Mesenchymal stem cell (in vitro differentiated cells and primary cell): ENCODE results near the gene COQ8A.

Source experiments
- DNase-seq: peaks from one replicate; pipeline ENCODE4 v3.0.0-alpha.2; 2013
- H2AFZ ChIP-seq: one replicate; pipeline ENCODE4 v1.6.1; 2013; ENCODE audit warnings: low read depth, mild to moderate bottlenecking, control low read depth, inconsistent platforms, low read length, moderate library complexity
- H2AK5ac ChIP-seq: 2 replicates; pipeline ENCODE4 v1.6.1; 2013; ENCODE audit warnings: low read length, moderate library complexity, mild to moderate bottlenecking, inconsistent platforms; ENCODE audit not compliant: severe bottlenecking
- H2BK120ac ChIP-seq: one replicate; pipeline ENCODE4 v1.6.1; 2013; ENCODE audit warnings: low read depth, mild to moderate bottlenecking, inconsistent platforms, low read length, moderate library complexity
- H2BK12ac ChIP-seq, 2 experiments: one replicate each; pipeline ENCODE4 v1.6.1; 2013; ENCODE audit warnings: inconsistent platforms in 2 of 2, low read length in 2 of 2, mild to moderate bottlenecking in 2 of 2, moderate library complexity in 2 of 2, control low read depth in 1 of 2
- H2BK15ac ChIP-seq: one replicate; pipeline ENCODE4 v1.6.1; 2013; ENCODE audit warnings: mild to moderate bottlenecking, low read depth, inconsistent platforms; ENCODE audit not compliant: poor library complexity, severe bottlenecking
- H2BK5ac ChIP-seq: 2 replicates; pipeline ENCODE4 v1.6.1; 2013; ENCODE audit warnings: low read depth, mild to moderate bottlenecking, low read length, control low read depth, inconsistent platforms; ENCODE audit not compliant: poor library complexity, severe bottlenecking
- H3K14ac ChIP-seq, 2 experiments: one replicate each; pipeline ENCODE4 v1.6.1; 2013; ENCODE audit warnings: inconsistent platforms in 2 of 2, low read length in 2 of 2, control low read depth in 1 of 2, mild to moderate bottlenecking in 1 of 2, moderate library complexity in 1 of 2
- H3K18ac ChIP-seq, 2 experiments: one replicate each; pipeline ENCODE4 v1.6.1; 2013; ENCODE audit warnings: inconsistent platforms in 2 of 2, low read length in 2 of 2, control low read depth in 1 of 2, low read depth in 1 of 2, mild to moderate bottlenecking in 1 of 2
- H3K23ac ChIP-seq, 2 experiments: one replicate each; pipeline ENCODE4 v1.6.1; 2013; ENCODE audit warnings: inconsistent platforms in 2 of 2, low read length in 2 of 2, mild to moderate bottlenecking in 2 of 2, moderate library complexity in 2 of 2, control low read depth in 1 of 2
- H3K27ac ChIP-seq: 2 replicates; pipeline ENCODE4 v1.5.1; 2013; ENCODE audit warnings: mild to moderate bottlenecking, moderate library complexity, low read length, control low read depth, inconsistent platforms; ENCODE audit not compliant: poor library complexity, severe bottlenecking
- H3K27me3 ChIP-seq, 2 experiments: 2 replicates each; pipeline versions ENCODE4 v1.6.1 to v1.7.0; 2013; ENCODE audit warnings: low read length in 2 of 2, mild to moderate bottlenecking in 2 of 2, moderate library complexity in 2 of 2, control low read depth in 1 of 2, inconsistent platforms in 1 of 2; ENCODE audit not compliant: control insufficient read depth in 1 of 2, insufficient read depth in 1 of 2
- H3K36me3 ChIP-seq, 2 experiments: 2 replicates each; pipeline versions ENCODE4 v1.6.1 to v1.7.0; 2013; ENCODE audit warnings: low read length in 2 of 2, control low read depth in 1 of 2, inconsistent platforms in 1 of 2, low read depth in 1 of 2, mild to moderate bottlenecking in 1 of 2; ENCODE audit not compliant: insufficient read depth in 2 of 2, control insufficient read depth in 1 of 2
- H3K4ac ChIP-seq, 2 experiments: one replicate each; pipeline ENCODE4 v1.6.1; 2013; ENCODE audit warnings: inconsistent platforms in 2 of 2, low read length in 2 of 2, mild to moderate bottlenecking in 2 of 2, moderate library complexity in 2 of 2, control low read depth in 1 of 2, low read depth in 1 of 2
- H3K4me1 ChIP-seq: 2 replicates; pipeline ENCODE4 v1.6.1; 2013; ENCODE audit warnings: low read depth, low read length, control low read depth; ENCODE audit not compliant: control insufficient read depth, insufficient read depth
- H3K4me2 ChIP-seq: 2 replicates; pipeline ENCODE4 v1.6.1; 2013; ENCODE audit warnings: low read length, mild to moderate bottlenecking, inconsistent platforms; ENCODE audit not compliant: poor library complexity, severe bottlenecking
- H3K4me3 ChIP-seq, 2 experiments: 2 replicates each; pipeline versions ENCODE4 v1.5.1 to v1.7.0; 2013; ENCODE audit warnings: low read length in 2 of 2, mild to moderate bottlenecking in 2 of 2, control low read depth in 1 of 2, low read depth in 1 of 2; ENCODE audit not compliant: insufficient read depth in 1 of 2
- H3K79me1 ChIP-seq: replicated peaks from 2 replicates; pipeline ENCODE4 v1.6.1; 2013; ENCODE audit warnings: mild to moderate bottlenecking, control low read depth, low read length, inconsistent platforms; ENCODE audit not compliant: poor library complexity, severe bottlenecking
- H3K9ac ChIP-seq: 2 replicates; pipeline ENCODE4 v1.7.0; 2013; ENCODE audit warnings: mild to moderate bottlenecking, low read length, moderate library complexity
- H3K9me3 ChIP-seq: 2 replicates; pipeline ENCODE4 v1.7.0; 2013; ENCODE audit warnings: mild to moderate bottlenecking, low read length; ENCODE audit not compliant: control insufficient read depth
- H4K8ac ChIP-seq: one replicate; pipeline ENCODE4 v1.6.1; 2013; ENCODE audit warnings: inconsistent platforms, mild to moderate bottlenecking, low read length, moderate library complexity
- H4K91ac ChIP-seq: one replicate; pipeline ENCODE4 v1.6.1; 2013; ENCODE audit warnings: mild to moderate bottlenecking, low read length, inconsistent platforms
- WGBS: methylation state at CpG from one replicate; pipeline ENCODE4 v1.1.7; 2013; ENCODE audit warnings: mixed read lengths; 5-methylcytosine and 5-hydroxymethylcytosine counted together

Gene COQ8A

GRCh38 chr1:226979517-226980121 is 39.5 kb downstream of the COQ8A start:
- H3K9me3 ChIP-seq, result no peaks in the 10 kb centered on the region
- H2BK120ac ChIP-seq, result no peak overlapping the region
- H4K8ac ChIP-seq, result no peak overlapping the region
- 90% methylated on average over 12 of the region's 12 CpGs for WGBS
- no peak overlapping the region for H3K4me3 ChIP-seq
- no peak overlapping the region for H2BK12ac ChIP-seq
- H3K14ac ChIP-seq, result no peak overlapping the region
- H2AFZ ChIP-seq, result no peak overlapping the region
- H2BK15ac ChIP-seq, result no peak overlapping the region
- no peak overlapping the region for H3K23ac ChIP-seq
- H3K4me2 ChIP-seq, result no peak overlapping the region
- peaks cover 16 to 38% of the 10 kb centered on the region in 2 experiments for H3K36me3 ChIP-seq
- H2AK5ac ChIP-seq, result no peak overlapping the region
- DNase-seq, result no peak
- no peak overlapping the region for H3K9ac ChIP-seq
- H4K91ac ChIP-seq, result no peak overlapping the region
- H3K4me1 ChIP-seq, result peaks cover 13% of the 10 kb centered on the region
- H3K18ac ChIP-seq, result no peak overlapping the region
- no peak overlapping the region for H3K27ac ChIP-seq
- H3K27me3 ChIP-seq, result no peaks in the 10 kb centered on the region
- H3K4ac ChIP-seq, result no peak overlapping the region
- peaks cover 1% of the 10 kb centered on the region for H3K79me1 ChIP-seq
- H2BK5ac ChIP-seq, result no peak overlapping the region

- no peak overlapping the region for H3K27ac ChIP-seq
- DNase-seq, result no peak
- H3K18ac ChIP-seq, result no peak overlapping the region
- no peak overlapping the region for H2BK5ac ChIP-seq
- H2AK5ac ChIP-seq, result no peak overlapping the region
- H3K4me1 ChIP-seq, result peaks cover 11% of the 10 kb centered on the region
- H3K79me1 ChIP-seq, result peaks cover 1% of the 10 kb centered on the region
- no peak overlapping the region for H4K8ac ChIP-seq
- no peak overlapping the region for H3K4me3 ChIP-seq
- H4K91ac ChIP-seq, result peak overlapping the region; percentile 28
- 98% methylated on average over 4 of the region's 4 CpGs for WGBS
- no peak overlapping the region for H3K14ac ChIP-seq
- no peaks in the 10 kb centered on the region for H3K9me3 ChIP-seq
- no peak overlapping the region for H2BK12ac ChIP-seq
- no peak overlapping the region for H2BK15ac ChIP-seq
- H2BK120ac ChIP-seq, result no peak overlapping the region
- no peak overlapping the region for H3K4ac ChIP-seq
- H3K4me2 ChIP-seq, result no peak overlapping the region
- no peak overlapping the region for H3K9ac ChIP-seq
- H2AFZ ChIP-seq, result no peak overlapping the region
- no peak overlapping the region for H3K23ac ChIP-seq
- H3K36me3 ChIP-seq, result peaks cover 16 to 43% of the 10 kb centered on the region in 2 experiments
- H3K27me3 ChIP-seq, result no peaks in the 10 kb centered on the region
These were observed 40.0 kb downstream of the COQ8A start for GRCh38 chr1:226980122-226980560.

GRCh38 chr1:226980565-226981385 is 40.7 kb downstream of the COQ8A start:
- Histone ChIP-seq H2AFZ (no peak overlapping the region), H3K23ac (no peak overlapping the region), H3K79me1 (peaks cover 1% of the 10 kb centered on the region), H3K4me1 (peaks cover 8% of the 10 kb centered on the region), H4K91ac (no peak overlapping the region), H2BK12ac (no peak overlapping the region), H3K4me3 (no peak overlapping the region), H2BK15ac (no peak overlapping the region), H3K4ac (no peak overlapping the region), H3K27ac (no peak overlapping the region), H2AK5ac (no peak overlapping the region), H3K4me2 (no peak overlapping the region), H4K8ac (no peak overlapping the region), H3K18ac (no peak overlapping the region), H3K9ac (no peak overlapping the region), H2BK5ac (no peak overlapping the region), H2BK120ac (no peak overlapping the region), H3K36me3 (peaks cover 21 to 49% of the 10 kb centered on the region in 2 experiments), H3K27me3 (no peaks in the 10 kb centered on the region), H3K14ac (no peak overlapping the region), H3K9me3 (no peaks in the 10 kb centered on the region)
- 97% methylated on average over 26 of the region's 26 CpGs for WGBS
- no peak for DNase-seq

GRCh38 chr1:226981386-226981817 is 41.3 kb downstream of the COQ8A start:
- Histone ChIP-seq H3K9me3 (no peaks in the 10 kb centered on the region), H3K23ac (no peak overlapping the region), H3K18ac (no peak overlapping the region), H3K4ac (no peak overlapping the region), H4K8ac (peak overlapping the region; percentile 55), H2AFZ (no peak overlapping the region), H2AK5ac (no peak overlapping the region), H3K36me3 (peaks cover 27 to 55% of the 10 kb centered on the region in 2 experiments), H2BK15ac (no peak overlapping the region), H3K79me1 (peaks cover under 1% of the 10 kb centered on the region), H3K4me1 (peaks cover 8% of the 10 kb centered on the region), H3K27me3 (no peaks in the 10 kb centered on the region), H3K27ac (no peak overlapping the region), H3K4me2 (no peak overlapping the region), H3K4me3 (no peak overlapping the region), H3K9ac (no peak overlapping the region), H4K91ac (no peak overlapping the region), H3K14ac (no peak overlapping the region), H2BK12ac (no peak overlapping the region), H2BK5ac (no peak overlapping the region), H2BK120ac (no peak overlapping the region)
- 94% methylated on average over 10 of the region's 12 CpGs for WGBS
- no peak for DNase-seq
